Measurements from ENCODE around the gene RASSF7. TPM values are rescaled to one million over a fixed set of nuclear protein-coding genes. Genes with fewer than 3 reads are reported as not detected.

RASSF7 gene
- total and polyA plus RNA-seq, 7 donors: 0.65 to 1.4 (median 0.92) TPM; not detected in 1

DNA sequence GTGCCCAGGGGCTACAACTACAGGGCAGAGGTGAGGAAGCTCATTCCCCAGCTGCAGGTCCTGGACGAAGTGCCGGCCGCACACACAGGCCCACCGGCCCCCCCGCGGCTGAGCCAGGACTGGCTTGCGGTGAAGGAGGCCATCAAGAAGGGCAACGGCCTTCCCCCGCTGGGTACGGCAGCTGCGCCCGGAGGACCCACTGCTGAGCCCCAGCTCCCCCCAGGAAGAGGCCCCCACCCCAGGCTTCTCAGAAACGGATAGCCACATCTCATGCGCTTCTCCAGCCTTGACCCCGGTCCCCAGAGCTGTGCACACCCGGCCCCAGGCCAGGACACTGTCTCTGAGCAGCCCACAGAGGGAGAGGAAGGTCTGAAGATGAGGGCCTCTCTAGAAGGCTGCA is 9.6 kb upstream of the RASSF7 start:
- H3K9me3 ChIP-seq: no peaks in the 10 kb centered on the region
- no peaks in the 10 kb centered on the region for H3K36me3 ChIP-seq (ENCODE audit: insufficient read depth in 1 of 2, low read depth in 1 of 2)
- intact Hi-C loops (cut with DNase I): no loop called here
- 83 to 87% (median 86%) methylated on average over 13 to 16 of the region's 16 CpGs for WGBS, 3 donors
- peaks cover 0 to 45% (median 22%) of the 10 kb centered on the region in 3 donors for H3K27me3 ChIP-seq (ENCODE audit: insufficient read depth in 3 of 3, low read length in 2 of 3)
- H3K4me1 ChIP-seq: peaks cover 5% of the 10 kb centered on the region
- H3K27ac ChIP-seq: no peak overlapping the region
- DNase-seq: peak in 1 of 2 donors; percentile 6
- no peak for TF ChIP-seq CTCF (IDR thresholded peaks at IDR 0.05)
- no peak overlapping the region for H3K4me3 ChIP-seq
- no peak for ATAC-seq

DNA sequence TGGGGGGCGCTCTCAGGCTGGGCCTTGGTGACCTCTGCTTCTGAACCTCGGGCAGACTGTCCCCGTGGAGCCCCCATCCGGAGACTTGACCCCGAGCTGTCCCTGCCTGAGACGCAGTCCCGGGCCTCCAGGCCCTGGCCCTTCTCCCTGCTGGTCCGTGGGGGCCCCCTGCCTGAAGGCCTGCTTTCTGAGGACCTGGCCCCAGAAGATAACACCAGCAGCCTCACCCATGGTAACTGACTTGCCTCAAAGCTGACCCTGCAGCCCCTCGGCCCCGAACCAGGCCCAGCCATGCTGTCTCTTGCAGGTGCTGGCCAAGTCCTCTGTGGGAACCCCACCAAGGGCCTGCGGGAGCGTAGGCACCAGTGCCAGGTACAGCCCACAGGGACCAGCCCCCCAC is 9.2 kb upstream of the RASSF7 start:
- Histone ChIP-seq H3K4me1 (peaks cover 5% of the 10 kb centered on the region), H3K27ac (no peak overlapping the region), H3K9me3 (no peaks in the 10 kb centered on the region), H3K36me3 (ENCODE audit: insufficient read depth in 1 of 2, low read depth in 1 of 2) (no peaks in the 10 kb centered on the region), H3K4me3 (no peak overlapping the region), H3K27me3 (ENCODE audit: insufficient read depth in 3 of 3, low read length in 2 of 3) (peaks cover 0 to 50% (median 26%) of the 10 kb centered on the region in 3 donors)
- TF ChIP-seq CTCF (IDR thresholded peaks at IDR 0.05): no peak
- whole genome bisulfite sequencing, 3 donors: 74 to 80% (median 76%) methylated on average over 12 of the region's 12 CpGs
- ATAC-seq (no peak), DNase-seq (no peak)
- intact Hi-C loops (cut with DNase I): no loop called here

- no peak overlapping the region for H3K4me3 ChIP-seq
- no peak for TF ChIP-seq CTCF (IDR thresholded peaks at IDR 0.05)
- peaks cover 0 to 64% (median 36%) of the 10 kb centered on the region in 3 donors for H3K27me3 ChIP-seq (ENCODE audit: insufficient read depth in 3 of 3, low read length in 2 of 3)
- no peaks in the 10 kb centered on the region for H3K36me3 ChIP-seq (ENCODE audit: insufficient read depth in 1 of 2, low read depth in 1 of 2)
- peaks cover 5% of the 10 kb centered on the region for H3K4me1 ChIP-seq
- no peak overlapping the region for H3K27ac ChIP-seq
- no peak for ATAC-seq
- WGBS, 3 donors: 80 to 86% (median 81%) methylated on average over 23 to 27 of the region's 27 CpGs
- no peak for DNase-seq
- intact Hi-C loops (cut with DNase I): no loop called here
- H3K9me3 ChIP-seq: no peaks in the 10 kb centered on the region
Measured at GRCh38 chr11:553083-553987, 7.4 kb upstream of the RASSF7 start.

GRCh38 chr11:553988-554340 is 6.8 kb upstream of the RASSF7 start:
- Histone ChIP-seq H3K27ac (no peak overlapping the region), H3K27me3 (ENCODE audit: insufficient read depth in 3 of 3, low read length in 2 of 3) (peaks cover 0 to 64% (median 36%) of the 10 kb centered on the region in 3 donors), H3K36me3 (ENCODE audit: insufficient read depth in 1 of 2, low read depth in 1 of 2) (no peaks in the 10 kb centered on the region), H3K4me3 (peak overlapping the region; percentile 49), H3K9me3 (no peaks in the 10 kb centered on the region), H3K4me1 (peaks cover 5% of the 10 kb centered on the region)
- intact Hi-C loops (cut with DNase I): loop anchor here (2.0 kb wide), 2 partner anchors 169 to 171 kb away; no protein-coding TSS in a partner anchor
- peak in 2 of 4 donors; percentile 7 to 16 for ATAC-seq
- WGBS, 3 donors: 46 to 58% (median 57%) methylated on average over 10 to 11 of the region's 11 CpGs
- DNase-seq: no peak
- TF ChIP-seq CTCF (IDR thresholded peaks at IDR 0.05): no peak
